ENCODE data around the gene SERPINI1.

The SERPINI1 gene

DNA sequence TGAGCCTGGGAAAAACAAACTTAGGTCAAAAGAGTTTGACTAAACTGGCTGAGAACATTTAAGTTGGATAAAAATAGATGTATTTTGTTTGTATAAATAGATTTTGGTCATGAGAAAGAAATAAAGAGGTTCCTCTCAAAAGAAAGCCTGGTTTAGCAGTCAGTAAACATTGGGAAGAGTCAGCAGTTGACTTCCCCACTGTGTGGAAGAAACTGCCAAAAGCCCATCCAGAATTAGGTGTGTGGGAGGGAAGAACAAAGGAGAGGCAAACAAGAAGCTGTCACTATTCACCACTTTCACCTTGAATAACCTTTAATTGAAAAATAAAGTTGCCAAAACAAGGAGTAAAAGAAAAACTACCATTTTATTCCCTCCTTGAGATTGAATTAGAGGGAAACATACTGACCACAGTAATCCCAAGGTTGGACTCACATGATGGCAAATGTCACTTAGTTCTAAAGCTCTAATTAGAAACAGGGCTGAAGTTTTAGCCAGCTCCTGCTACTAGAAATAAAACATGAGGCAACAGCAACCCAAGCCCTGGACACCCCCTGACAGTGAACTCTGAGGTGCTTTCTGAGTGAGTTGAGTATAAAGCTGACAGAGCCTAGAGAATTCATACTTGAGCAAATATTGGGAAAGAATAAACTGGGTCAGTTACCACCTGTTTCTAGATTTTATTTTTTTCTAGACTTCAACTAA is 139.3 kb downstream of the SERPINI1 start:
- TF ChIP-seq, protein P1, sequence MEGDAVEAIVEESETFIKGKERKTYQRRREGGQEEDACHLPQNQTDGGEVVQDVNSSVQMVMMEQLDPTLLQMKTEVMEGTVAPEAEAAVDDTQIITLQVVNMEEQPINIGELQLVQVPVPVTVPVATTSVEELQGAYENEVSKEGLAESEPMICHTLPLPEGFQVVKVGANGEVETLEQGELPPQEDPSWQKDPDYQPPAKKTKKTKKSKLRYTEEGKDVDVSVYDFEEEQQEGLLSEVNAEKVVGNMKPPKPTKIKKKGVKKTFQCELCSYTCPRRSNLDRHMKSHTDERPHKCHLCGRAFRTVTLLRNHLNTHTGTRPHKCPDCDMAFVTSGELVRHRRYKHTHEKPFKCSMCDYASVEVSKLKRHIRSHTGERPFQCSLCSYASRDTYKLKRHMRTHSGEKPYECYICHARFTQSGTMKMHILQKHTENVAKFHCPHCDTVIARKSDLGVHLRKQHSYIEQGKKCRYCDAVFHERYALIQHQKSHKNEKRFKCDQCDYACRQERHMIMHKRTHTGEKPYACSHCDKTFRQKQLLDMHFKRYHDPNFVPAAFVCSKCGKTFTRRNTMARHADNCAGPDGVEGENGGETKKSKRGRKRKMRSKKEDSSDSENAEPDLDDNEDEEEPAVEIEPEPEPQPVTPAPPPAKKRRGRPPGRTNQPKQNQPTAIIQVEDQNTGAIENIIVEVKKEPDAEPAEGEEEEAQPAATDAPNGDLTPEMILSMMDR (IDR thresholded peaks at IDR 0.05; ENCODE audit: extremely low read depth, insufficient read depth, missing control alignments), result no peak
- no peak for DNase-seq (ENCODE audit: low spot score)
- in situ Hi-C loops (cut with MboI; ENCODE audit: low pct_unique_long_range_greater_than_20kb, low sequenced_read_pairs, unreplicated experiment), result loop anchor here (25.0 kb wide), 1 partner anchor 488 kb away; the partner anchor contains the start of gene ZBBX

Data from GM13977 (cell line).